ENCODE results near the gene TMEM88. TPM values are rescaled to one million over a fixed set of nuclear protein-coding genes. Genes with fewer than 3 reads are reported as not detected.

Gene TMEM88
- total and polyA plus RNA-seq, 2 of the 13 experiments (the other 11 are each of a cell fraction or from before 2014, with no cell fraction given): 0.31 to 0.66 TPM

DNA sequence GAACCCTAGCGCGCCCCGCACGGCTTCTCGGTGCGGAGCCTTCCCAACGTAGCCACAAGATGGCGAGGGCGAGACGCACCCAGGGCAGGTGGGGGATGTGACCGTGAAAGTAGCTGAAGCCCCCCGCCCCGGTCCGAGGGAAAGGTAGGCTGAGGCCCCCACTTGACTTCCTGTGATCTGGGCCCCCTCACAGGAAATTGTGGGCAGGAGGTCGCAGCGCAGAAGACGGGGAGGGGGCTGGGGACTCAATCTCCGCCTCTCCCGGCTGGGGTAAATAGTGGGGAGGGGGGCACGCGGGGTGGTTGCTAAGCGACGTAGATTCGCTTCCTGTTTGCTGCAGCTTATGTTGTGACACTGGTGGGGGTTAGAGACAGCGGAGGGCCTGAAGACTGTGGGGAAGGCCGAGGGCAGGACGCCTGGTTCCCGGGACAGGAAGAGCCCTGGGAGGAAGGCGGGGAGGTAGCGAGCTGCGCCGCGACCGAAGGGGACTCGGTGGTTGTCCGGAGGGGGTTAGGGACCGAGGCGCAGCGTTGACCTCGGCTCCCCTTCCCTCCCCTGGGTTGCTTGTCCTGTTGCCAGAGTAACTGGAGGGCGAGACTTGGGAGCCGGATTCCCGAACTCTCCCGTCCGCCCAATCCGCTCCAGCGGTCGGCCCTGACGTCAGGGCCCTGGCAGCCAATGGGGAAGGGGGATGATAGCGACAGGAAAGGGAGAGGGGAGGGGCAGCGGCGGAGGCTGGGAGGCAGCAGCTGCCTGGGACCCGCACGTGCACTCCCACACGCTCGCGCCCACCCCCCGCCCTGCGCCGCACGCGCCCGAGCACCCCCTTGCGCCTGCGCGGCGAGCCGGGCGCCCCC lies 19.7 kb upstream of the TMEM88 start (continued):
- TF ChIP-seq TAF15 (IDR thresholded peaks at IDR 0.05; ENCODE audit: low read depth, low read length, poor library complexity, severe bottlenecking) (no peak), REL (CRISPR knock-in tag; conservative IDR thresholded peaks at IDR 0.05) (0 out of 2 replicates have a peak, but pooled peaks have one; percentile 33), ARID3A (IDR thresholded peaks at IDR 0.05; ENCODE audit: low read depth, low read length) (no peak), SAFB2 (CRISPR knock-in tag; IDR thresholded peaks at IDR 0.05; ENCODE audit: borderline replicate concordance, low read depth) (no peak), ZBTB38 (CRISPR knock-in tag; IDR thresholded peaks at IDR 0.05) (no peak), FOXO4 (CRISPR knock-in tag; conservative IDR thresholded peaks at IDR 0.05) (no peak), ZNF841 (CRISPR knock-in tag; IDR thresholded peaks at IDR 0.05; ENCODE audit: borderline replicate concordance) (no peak), NFE2L2 (IDR thresholded peaks at IDR 0.05; ENCODE audit: low read length) (no peak), RNF2 (conservative IDR thresholded peaks at IDR 0.05; ENCODE audit: low read depth) (no peak), MBNL3 (CRISPR knock-in tag; conservative IDR thresholded peaks at IDR 0.05) (no peak), TAF1 (CRISPR knock-in tag; IDR thresholded peaks at IDR 0.05) (no peak), FOXO1 (CRISPR knock-in tag; IDR thresholded peaks at IDR 0.05) (no peak; the same call in 1 of the 2 replicates), ZBTB7A (CRISPR knock-in tag; IDR thresholded peaks at IDR 0.05) (peak; percentile 90), ZNF580 (CRISPR knock-in tag; IDR thresholded peaks at IDR 0.05; ENCODE audit: borderline replicate concordance, low read depth) (no peak), ZBTB7B (CRISPR knock-in tag; IDR thresholded peaks at IDR 0.05) (peak; percentile 42; the same call in 1 of the 2 replicates)
- TF ChIP-seq, protein P1, sequence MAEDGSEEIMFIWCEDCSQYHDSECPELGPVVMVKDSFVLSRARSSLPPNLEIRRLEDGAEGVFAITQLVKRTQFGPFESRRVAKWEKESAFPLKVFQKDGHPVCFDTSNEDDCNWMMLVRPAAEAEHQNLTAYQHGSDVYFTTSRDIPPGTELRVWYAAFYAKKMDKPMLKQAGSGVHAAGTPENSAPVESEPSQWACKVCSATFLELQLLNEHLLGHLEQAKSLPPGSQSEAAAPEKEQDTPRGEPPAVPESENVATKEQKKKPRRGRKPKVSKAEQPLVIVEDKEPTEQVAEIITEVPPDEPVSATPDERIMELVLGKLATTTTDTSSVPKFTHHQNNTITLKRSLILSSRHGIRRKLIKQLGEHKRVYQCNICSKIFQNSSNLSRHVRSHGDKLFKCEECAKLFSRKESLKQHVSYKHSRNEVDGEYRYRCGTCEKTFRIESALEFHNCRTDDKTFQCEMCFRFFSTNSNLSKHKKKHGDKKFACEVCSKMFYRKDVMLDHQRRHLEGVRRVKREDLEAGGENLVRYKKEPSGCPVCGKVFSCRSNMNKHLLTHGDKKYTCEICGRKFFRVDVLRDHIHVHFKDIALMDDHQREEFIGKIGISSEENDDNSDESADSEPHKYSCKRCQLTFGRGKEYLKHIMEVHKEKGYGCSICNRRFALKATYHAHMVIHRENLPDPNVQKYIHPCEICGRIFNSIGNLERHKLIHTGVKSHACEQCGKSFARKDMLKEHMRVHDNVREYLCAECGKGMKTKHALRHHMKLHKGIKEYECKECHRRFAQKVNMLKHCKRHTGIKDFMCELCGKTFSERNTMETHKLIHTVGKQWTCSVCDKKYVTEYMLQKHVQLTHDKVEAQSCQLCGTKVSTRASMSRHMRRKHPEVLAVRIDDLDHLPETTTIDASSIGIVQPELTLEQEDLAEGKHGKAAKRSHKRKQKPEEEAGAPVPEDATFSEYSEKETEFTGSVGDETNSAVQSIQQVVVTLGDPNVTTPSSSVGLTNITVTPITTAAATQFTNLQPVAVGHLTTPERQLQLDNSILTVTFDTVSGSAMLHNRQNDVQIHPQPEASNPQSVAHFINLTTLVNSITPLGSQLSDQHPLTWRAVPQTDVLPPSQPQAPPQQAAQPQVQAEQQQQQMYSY (CRISPR knock-in tag; IDR thresholded peaks at IDR 0.05): peak; percentile 76; the same call in 1 of the 2 replicates
- TF ChIP-seq, protein P2, sequence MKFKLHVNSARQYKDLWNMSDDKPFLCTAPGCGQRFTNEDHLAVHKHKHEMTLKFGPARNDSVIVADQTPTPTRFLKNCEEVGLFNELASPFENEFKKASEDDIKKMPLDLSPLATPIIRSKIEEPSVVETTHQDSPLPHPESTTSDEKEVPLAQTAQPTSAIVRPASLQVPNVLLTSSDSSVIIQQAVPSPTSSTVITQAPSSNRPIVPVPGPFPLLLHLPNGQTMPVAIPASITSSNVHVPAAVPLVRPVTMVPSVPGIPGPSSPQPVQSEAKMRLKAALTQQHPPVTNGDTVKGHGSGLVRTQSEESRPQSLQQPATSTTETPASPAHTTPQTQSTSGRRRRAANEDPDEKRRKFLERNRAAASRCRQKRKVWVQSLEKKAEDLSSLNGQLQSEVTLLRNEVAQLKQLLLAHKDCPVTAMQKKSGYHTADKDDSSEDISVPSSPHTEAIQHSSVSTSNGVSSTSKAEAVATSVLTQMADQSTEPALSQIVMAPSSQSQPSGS (CRISPR knock-in tag; IDR thresholded peaks at IDR 0.05): peak; percentile 4; the same call in 1 of the 2 replicates
- TF ChIP-seq, protein P3, sequence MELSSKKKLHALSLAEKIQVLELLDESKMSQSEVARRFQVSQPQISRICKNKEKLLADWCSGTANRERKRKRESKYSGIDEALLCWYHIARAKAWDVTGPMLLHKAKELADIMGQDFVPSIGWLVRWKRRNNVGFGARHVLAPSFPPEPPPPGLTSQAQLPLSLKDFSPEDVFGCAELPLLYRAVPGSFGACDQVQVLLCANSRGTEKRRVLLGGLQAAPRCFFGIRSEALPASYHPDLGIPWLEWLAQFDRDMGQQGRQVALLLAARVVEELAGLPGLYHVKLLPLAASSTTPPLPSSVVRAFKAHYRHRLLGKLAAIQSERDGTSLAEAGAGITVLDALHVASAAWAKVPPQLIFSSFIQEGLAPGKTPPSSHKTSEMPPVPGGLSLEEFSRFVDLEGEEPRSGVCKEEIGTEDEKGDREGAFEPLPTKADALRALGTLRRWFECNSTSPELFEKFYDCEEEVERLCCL (CRISPR knock-in tag; IDR thresholded peaks at IDR 0.05; ENCODE audit: borderline replicate concordance): no peak

Measured in HepG2 (cell line).